HepG2 (cell line): ENCODE results near the gene CPED1. TPM values are rescaled to one million over a fixed set of nuclear protein-coding genes. Genes with fewer than 3 reads are reported as not detected.

Experiments
- ATAC-seq: fragments of 200-7000 bp; cut with Tn5 transposase; 3 replicates; pipeline ENCODE4 v1.9.1; 2020; ENCODE audit warnings: mild to moderate bottlenecking, moderate library complexity
- BruUV-seq: library from RNA; stranded (reverse); fragments of 400-500 nt; replicated peaks from 2 replicates; lab custom pipeline; 2021; lab: Mats Ljungman, UMichigan
- CTCF ChIA-PET: fragments of 300-600 bp; formaldehyde crosslinking; extraction: SDS; loops from one replicate; lab custom pipeline; 2021; ENCODE audit warnings: low total read pairs, inconsistent platforms, low intra/inter-chr PET ratio; lab: Yijun Ruan, JAX
- POLR2A ChIA-PET: fragments of 350-600 bp; sonication (Branson Sonifier 250); formaldehyde crosslinking; loops from one replicate; lab custom pipeline; 2020; ENCODE audit warnings: antibody characterized with exemption, inconsistent platforms; lab: Yijun Ruan, JAX
- DNase-seq: peaks from one replicate; pipeline ENCODE4 v3.0.0-alpha.2; 2015; ENCODE audit warnings: low spot score
- FAIRE-seq: peaks from 3 replicates; lab custom pipeline; 2011; peaks lifted over from hg19 to GRCh38; lab: Jason Lieb, UNC
- H2AFZ ChIP-seq: one replicate; pipeline ENCODE4 v1.6.1; 2011; ENCODE audit warnings: low read length, inconsistent platforms
- H3K27ac ChIP-seq: fragments of 300-600 bp; 3 replicates; pipeline ENCODE4 v1.8.0; 2011; ENCODE audit warnings: mixed run types, mild to moderate bottlenecking, mixed read lengths, low read length, inconsistent platforms; ENCODE audit not compliant: insufficient read depth; ENCODE audit errors: extremely low read length
- H3K27me3 ChIP-seq, 2 experiments: fragments of 200-600 bp in 1 of 2; 2 replicates in 1 of 2; 3 replicates in 1 of 2; pipeline versions ENCODE4 v1.6.0 to v1.8.0; 2011; ENCODE audit warnings: low read length in 2 of 2, mild to moderate bottlenecking in 2 of 2, moderate library complexity in 2 of 2, inconsistent platforms in 1 of 2; ENCODE audit not compliant: insufficient read depth in 2 of 2, control insufficient read depth in 1 of 2
- H3K36me3 ChIP-seq, 2 experiments: fragments of 200-600 bp in 1 of 2; replicated peaks in 1 of 2; 2 replicates in 1 of 2; 3 replicates in 1 of 2; pipeline versions ENCODE4 v1.5.1 to v1.8.0; 2011; ENCODE audit warnings: low read length in 2 of 2, inconsistent platforms in 1 of 2; ENCODE audit not compliant: insufficient read depth in 2 of 2, control insufficient read depth in 1 of 2
- H3K4me1 ChIP-seq: 2 replicates; pipeline ENCODE4 v1.5.1; 2012; ENCODE audit warnings: low read length, inconsistent platforms; ENCODE audit not compliant: insufficient read depth
- H3K4me2 ChIP-seq: 2 replicates; pipeline ENCODE4 v1.6.0; 2011; ENCODE audit warnings: low read depth, low read length, inconsistent platforms
- H3K4me3 ChIP-seq, 3 experiments: fragments of 200-600 bp in 1 of 3; sonication (generic), shearing (Covaris generic) in 1 of 3; replicated peaks in 1 of 3; 2 replicates each; pipeline ENCODE4 v1.5.1; 2011 to 2016; ENCODE audit warnings: low read length in 3 of 3, inconsistent platforms in 2 of 3, low read depth in 2 of 3, mild to moderate bottlenecking in 2 of 3, control low read depth in 1 of 3, mixed read lengths in 1 of 3; ENCODE audit not compliant: insufficient read depth in 1 of 3
- H3K79me2 ChIP-seq: one replicate; pipeline ENCODE4 v1.6.1; 2011; ENCODE audit warnings: low read length, inconsistent platforms; ENCODE audit not compliant: insufficient read depth
- H3K9ac ChIP-seq: 2 replicates; pipeline ENCODE4 v1.6.0; 2011; ENCODE audit warnings: mild to moderate bottlenecking, low read depth, low read length, inconsistent platforms; ENCODE audit not compliant: insufficient read depth
- H3K9me3 ChIP-seq: 2 replicates; pipeline ENCODE4 v1.5.1; 2012; ENCODE audit warnings: mild to moderate bottlenecking, low read length
- H4K20me1 ChIP-seq: 2 replicates; pipeline ENCODE4 v1.6.0; 2011; ENCODE audit warnings: inconsistent platforms, mild to moderate bottlenecking, low read length, moderate library complexity; ENCODE audit not compliant: insufficient read depth
- IRF2 ChIP-seq: IDR thresholded peaks from 2 replicates; pipeline ENCODE4 v1.6.1; 2018; ENCODE audit warnings: missing genetic modification reagents, missing compliant biosample characterization
- NR2F2 ChIP-seq: IDR thresholded peaks from 2 replicates; pipeline ENCODE4 v1.6.1; 2012; ENCODE audit warnings: low read depth, inconsistent platforms, borderline replicate concordance
- PLRG1 ChIP-seq: fragments of 450-650 bp; conservative IDR thresholded peaks from 2 replicates; pipeline ENCODE4 v1.6.1; 2016
- RXRB ChIP-seq: IDR thresholded peaks from 2 replicates; pipeline ENCODE4 v1.6.1; 2016; ENCODE audit warnings: borderline replicate concordance, missing genetic modification reagents, missing compliant biosample characterization
- SUZ12 ChIP-seq: fragments of 150-350 bp; IDR thresholded peaks from 2 replicates; pipeline ENCODE4 v1.6.1; 2014; ENCODE audit warnings: low read depth, low read length
- TP53 ChIP-seq: sonication (generic); formaldehyde crosslinking; conservative IDR thresholded peaks from 2 replicates; pipeline ENCODE4 v1.4.0; 2020; ENCODE audit warnings: missing genetic modification reagents
- ZBTB3 ChIP-seq: sonication (generic); formaldehyde crosslinking; IDR thresholded peaks from 2 replicates; pipeline ENCODE4 v1.4.0; 2020; ENCODE audit warnings: low read depth, mild to moderate bottlenecking, moderate library complexity, missing genetic modification reagents, borderline replicate concordance
- ZNF205 ChIP-seq: IDR thresholded peaks from 2 replicates; pipeline ENCODE4 v1.6.1; 2018; ENCODE audit warnings: missing biosample characterization, missing genetic modification reagents
- ZNF549 ChIP-seq: sonication (generic); formaldehyde crosslinking; IDR thresholded peaks from 2 replicates; pipeline ENCODE4 v1.5.0; 2020; ENCODE audit warnings: missing genetic modification reagents
- WGBS: methylation state at CpG from one replicate; pipeline ENCODE4 v1.1.6; 2017; ENCODE audit warnings: low lambda C conversion rate; 5-methylcytosine and 5-hydroxymethylcytosine counted together
- in situ Hi-C: cut with HindIII; loops from 2 replicates; pipeline ENCODE4 v1.10.0; 2017; ENCODE audit warnings: low pct_unique_long_range_greater_than_20kb; ENCODE audit not compliant: extremely low pct_ligation_motif_present
- intact Hi-C: fragments of 100-400 bp; cut with micrococcal nuclease; formaldehyde crosslinking; loops from one replicate; pipeline ENCODE4 v1.10.0; 2022; ENCODE audit not compliant: unreplicated experiment
- polyA plus RNA-seq, 8 experiments: library from polyadenylated mRNA; depleted of rRNA in 3 of 8; stranded (reverse) in 7 of 8; unstranded in 1 of 8; fragments of >200 nt; fragmentation: Illumina TruSeq in 4 of 8; extraction: Trizol in 4 of 8; gene quantifications; 2 replicates each; pipeline versions ENCODE4 v1.2.1 to v1.2.3, GENCODE V29; 2011 to 2016; ENCODE audit warnings: low read depth in 4 of 8, missing spikeins in 1 of 8, mixed read lengths in 1 of 8; ENCODE audit not compliant: insufficient read depth in 1 of 8
- total RNA-seq, 5 experiments: library from RNA; depleted of rRNA; stranded (reverse); fragments of >200 nt; fragmentation: Illumina TruSeq; extraction: Trizol; gene quantifications; 2 replicates each; pipeline ENCODE4 v1.2.3, GENCODE V29; 2016; ENCODE audit warnings: low read depth in 1 of 5

The CPED1 gene
- total and polyA plus RNA-seq, 2 of the 13 experiments (the other 11 are each of a cell fraction or from before 2014, with no cell fraction given) = 11.5 to 27.0 TPM

DNA sequence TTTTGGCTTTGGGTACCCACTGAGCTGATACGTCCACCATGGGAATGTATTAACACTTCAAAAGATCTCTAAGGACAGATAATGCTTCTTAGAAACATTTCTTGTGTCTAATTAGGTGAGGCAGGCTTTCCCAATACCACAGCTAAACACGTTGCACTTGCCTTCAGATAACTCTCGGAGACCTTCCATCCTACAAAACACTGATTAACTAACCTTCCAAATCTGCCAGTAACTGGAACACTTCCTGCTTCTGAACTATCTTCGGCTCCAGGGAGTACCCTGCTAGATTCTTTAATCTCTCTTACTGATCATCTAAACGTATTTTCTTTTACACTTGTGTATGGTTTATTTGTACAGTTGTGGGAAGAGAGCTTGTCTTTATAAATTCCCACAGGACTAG, 339.2 kb downstream of the CPED1 start:
- intact Hi-C loops = no loop called here

DNA sequence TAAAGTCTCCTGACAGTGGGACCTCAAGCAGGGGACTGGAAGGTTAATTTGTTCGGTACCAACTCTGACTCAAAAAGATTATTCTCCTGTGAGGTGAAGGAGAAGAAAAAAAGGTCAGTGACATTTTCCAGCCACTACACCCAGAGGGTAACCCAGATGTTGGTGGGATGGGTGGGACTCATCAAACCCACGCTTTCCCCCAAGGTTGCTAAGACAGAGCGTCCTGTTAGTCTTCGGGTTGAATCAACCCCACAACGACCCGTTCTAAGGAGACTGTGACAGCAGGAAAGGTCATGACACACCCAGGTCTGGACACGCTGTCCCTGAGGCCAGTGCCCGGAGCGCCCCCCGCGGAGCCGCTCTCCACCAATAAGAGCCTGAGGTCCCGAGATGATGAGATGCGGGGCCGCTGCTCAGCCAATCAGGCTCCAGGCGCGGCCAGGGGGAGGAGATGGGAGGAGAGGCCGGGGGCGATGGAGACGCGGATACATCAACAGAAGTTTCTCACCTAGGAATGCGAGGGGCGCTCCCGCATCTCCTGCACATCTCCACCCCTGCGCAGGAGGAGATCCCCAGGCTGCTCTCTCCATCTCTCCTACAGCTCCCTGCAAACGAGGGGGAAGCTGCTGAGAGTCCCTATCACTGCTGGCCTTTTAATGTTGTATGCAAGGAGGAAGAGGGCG, 340.1 kb downstream of the CPED1 start, which contains the start of gene WNT16:
WNT16 (plus strand) TSS at position 493 of the 683 bp plus-strand sequence. CDS start 293 bp downstream, outside the sequence.
- BruUV-seq = no TSS peak
- H2AFZ ChIP-seq = no peak within 1 kb of the TSS
- TF ChIP-seq ZNF205 (no peak), NR2F2 (no peak), PLRG1 (no peak), ZNF549 (CRISPR knock-in tag) (no peak), SUZ12 (no peak), TP53 (CRISPR knock-in tag) (no peak), IRF2 (CRISPR knock-in tag) (no peak)
- no peaks in the 10 kb centered on the region for H4K20me1 ChIP-seq
- no peak within 1 kb of the TSS for H3K9ac ChIP-seq
- H3K27me3 ChIP-seq = peaks cover 3 to 42% of the 10 kb centered on the region in 2 experiments; a peak in 3 of 5 replicates
- DNase-seq (no peak), FAIRE-seq (no peak), ATAC-seq (peak; percentile 37)
- ChIA-PET POLR2A (no interaction called here), CTCF (no interaction called here)
- intact Hi-C loops = no loop called here
- H3K79me2 ChIP-seq = no peaks in the 10 kb centered on the region
- 59% methylated on average over 12 of the region's 27 CpGs for whole genome bisulfite sequencing
- in situ Hi-C loops = no loop called here
- no peaks in the 10 kb centered on the region for H3K36me3 ChIP-seq
- no peaks in the 10 kb centered on the region for H3K9me3 ChIP-seq
- no peak within 1 kb of the TSS for H3K27ac ChIP-seq
- no peak within 1 kb of the TSS for H3K4me3 ChIP-seq
- H3K4me2 ChIP-seq = no peak within 1 kb of the TSS
- H3K4me1 ChIP-seq = peaks cover 4% of the 10 kb centered on the region; the same call in 1 of the 2 replicates

More for the DNA sequence above, 339.2 kb downstream of the CPED1 start:
- CTCF ChIA-PET = no interaction called here
- H3K79me2 ChIP-seq = no peaks in the 10 kb centered on the region
- in situ Hi-C loops = no loop called here
- no peak overlapping the region for H3K9ac ChIP-seq
- no peaks in the 10 kb centered on the region for H3K36me3 ChIP-seq
- no peak overlapping the region for H3K4me2 ChIP-seq
- no peak overlapping the region for H3K27ac ChIP-seq
- WGBS = 8% methylated on average over 5 of the region's 5 CpGs
- FAIRE-seq (no peak), ATAC-seq (no peak), DNase-seq (no peak)
- no peaks in the 10 kb centered on the region for H3K9me3 ChIP-seq
- peaks cover 3 to 42% of the 10 kb centered on the region in 2 experiments; a peak in 3 of 5 replicates for H3K27me3 ChIP-seq
- H4K20me1 ChIP-seq = no peaks in the 10 kb centered on the region
- no TSS peak for BruUV-seq
- POLR2A ChIA-PET = no interaction called here
- TF ChIP-seq RXRB (CRISPR knock-in tag) (no peak), ZBTB3 (no peak)
- no peak overlapping the region for H3K4me3 ChIP-seq
- H3K4me1 ChIP-seq = peaks cover 4% of the 10 kb centered on the region; the same call in 1 of the 2 replicates
- no peak overlapping the region for H2AFZ ChIP-seq
